ENCODE measurements around the gene HDAC1.

The HDAC1 gene

DNA sequence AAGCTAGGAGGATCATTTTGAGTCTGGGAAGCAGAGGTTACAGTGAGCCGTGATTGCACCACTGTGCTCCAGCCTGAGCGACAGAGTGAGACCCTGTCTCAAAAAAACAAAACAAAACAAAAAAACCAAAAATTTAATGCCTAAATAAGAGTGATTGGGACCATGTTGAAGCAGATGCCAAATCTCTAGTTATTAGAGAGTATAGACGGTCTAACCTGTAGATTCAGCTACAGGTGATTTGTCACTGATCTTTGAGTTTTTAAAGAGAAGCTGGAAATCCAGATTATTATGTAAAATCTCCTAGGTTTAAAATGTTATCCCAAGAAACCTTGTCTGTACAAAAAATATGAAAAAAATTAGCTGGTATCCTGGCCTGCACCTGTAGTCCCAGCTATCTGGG is 11.5 kb downstream of the HDAC1 start:
- Mint-ChIP-seq H3K4me1 (peaks cover 59% of the 10 kb centered on the region), H3K27me3 (no peaks in the 10 kb centered on the region), H3K36me3 (peaks cover 70% of the 10 kb centered on the region), H3K27ac (no peak overlapping the region), H3K9me3 (peaks cover 3% of the 10 kb centered on the region), H3K4me3 (no peak overlapping the region)
- ATAC-seq: no peak

DNA sequence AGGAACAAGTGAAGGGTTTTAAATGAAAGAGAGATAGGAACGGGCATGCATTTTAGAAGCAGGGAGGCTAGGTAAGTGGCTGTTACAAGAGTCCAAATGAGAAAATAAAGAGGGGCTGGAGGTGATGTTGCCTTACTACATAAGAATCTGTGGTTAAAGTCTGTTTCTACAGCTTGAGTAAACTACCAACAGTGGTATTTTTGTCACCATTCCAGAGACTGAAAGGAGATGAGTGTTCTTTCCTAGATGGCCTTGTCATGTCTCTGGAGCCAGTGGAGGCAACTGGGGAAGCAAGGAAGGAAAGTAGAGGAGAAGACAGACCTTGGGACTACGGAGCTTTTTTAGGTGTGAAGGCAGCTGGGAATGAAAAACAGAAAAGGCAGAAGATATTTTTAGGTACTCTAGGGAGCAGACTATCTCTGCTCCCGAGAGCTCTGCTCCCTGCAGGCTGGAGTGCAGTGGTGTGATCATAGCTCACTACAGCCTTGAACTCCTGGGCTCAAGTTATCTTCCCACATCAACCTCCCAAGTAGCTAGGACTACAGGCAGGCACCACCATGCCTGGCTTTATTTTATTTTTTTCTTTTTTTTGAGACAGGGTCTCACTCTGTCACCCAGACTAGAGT is 12.2 kb downstream of the HDAC1 start:
- Mint-ChIP-seq H3K27ac (peak overlapping the region; percentile 15), H3K9me3 (peaks cover 3% of the 10 kb centered on the region), H3K4me3 (no peak overlapping the region), H3K36me3 (peaks cover 73% of the 10 kb centered on the region), H3K4me1 (peaks cover 65% of the 10 kb centered on the region), H3K27me3 (no peaks in the 10 kb centered on the region)
- no peak for ATAC-seq

DNA sequence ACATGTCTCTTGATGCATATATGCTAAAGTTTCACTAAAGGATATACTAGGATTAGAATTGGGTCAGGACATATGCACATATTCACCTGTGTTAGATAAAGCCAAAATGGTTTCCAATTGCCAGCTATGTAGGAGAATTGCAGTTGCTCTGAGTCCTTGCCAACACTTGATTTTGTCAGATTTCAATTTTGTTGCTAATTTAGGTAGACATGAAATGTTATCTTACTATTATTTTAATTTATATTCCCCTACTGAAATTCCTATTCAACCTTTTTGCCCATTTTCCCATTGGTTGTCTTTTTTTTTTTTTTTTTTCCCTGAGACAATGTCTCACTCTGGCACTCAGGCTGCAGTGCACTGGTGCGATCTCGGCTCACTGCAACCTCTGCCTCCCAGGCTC is 13.4 kb downstream of the HDAC1 start:
- Mint-ChIP-seq H3K36me3 (peaks cover 76% of the 10 kb centered on the region), H3K27ac (peak overlapping the region; percentile 55), H3K4me1 (peaks cover 65% of the 10 kb centered on the region), H3K27me3 (no peaks in the 10 kb centered on the region), H3K9me3 (peaks cover 3% of the 10 kb centered on the region), H3K4me3 (no peak overlapping the region)
- ATAC-seq: no peak

DNA sequence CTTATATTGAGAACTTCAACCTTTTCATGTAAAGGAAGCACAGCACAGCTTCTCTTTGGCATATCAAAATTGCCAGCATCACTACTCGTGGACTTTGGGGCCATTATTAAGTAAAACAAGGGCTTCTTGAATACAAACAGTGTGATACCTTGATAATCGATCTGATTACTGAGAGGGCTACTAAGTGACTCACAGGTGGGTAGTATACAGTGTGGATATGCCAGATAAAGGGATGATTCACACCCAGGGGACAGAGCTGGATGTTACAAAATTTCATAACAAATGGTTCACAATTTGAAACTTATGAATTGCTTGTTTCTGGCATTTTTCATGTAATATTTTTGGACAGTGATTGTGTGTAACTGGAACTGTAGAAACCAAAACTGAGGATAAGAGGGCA is 15.4 kb downstream of the HDAC1 start:
- Mint-ChIP-seq H3K36me3 (peaks cover 67% of the 10 kb centered on the region), H3K27ac (peak overlapping the region; percentile 72), H3K9me3 (peaks cover 3% of the 10 kb centered on the region), H3K4me1 (peaks cover 73% of the 10 kb centered on the region), H3K4me3 (no peak overlapping the region), H3K27me3 (no peaks in the 10 kb centered on the region)
- no peak for ATAC-seq

DNA sequence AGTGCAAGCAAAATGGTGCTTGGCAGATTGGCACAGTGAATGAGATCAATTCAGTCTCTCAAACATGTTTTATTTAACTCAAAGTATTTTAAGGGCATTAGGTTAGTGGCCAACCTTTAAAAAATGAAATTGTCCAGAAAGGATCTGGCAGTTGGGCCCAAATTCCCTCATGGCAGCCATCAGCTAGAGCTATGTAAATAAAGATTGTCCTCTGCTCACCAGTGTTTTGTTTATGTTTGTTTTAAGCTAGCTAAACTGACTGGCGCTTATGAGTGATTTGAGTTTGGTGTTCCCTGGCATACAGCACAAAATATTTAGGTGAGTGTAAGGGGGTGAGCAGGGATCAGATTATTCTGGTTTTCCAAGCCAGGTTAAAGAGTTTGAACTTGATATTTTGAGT is 18.1 kb downstream of the HDAC1 start:
- Mint-ChIP-seq H3K36me3 (peaks cover 63% of the 10 kb centered on the region), H3K27me3 (no peaks in the 10 kb centered on the region), H3K27ac (peak overlapping the region; percentile 72), H3K9me3 (no peaks in the 10 kb centered on the region), H3K4me3 (no peak overlapping the region), H3K4me1 (peaks cover 71% of the 10 kb centered on the region)
- ATAC-seq: no peak

DNA sequence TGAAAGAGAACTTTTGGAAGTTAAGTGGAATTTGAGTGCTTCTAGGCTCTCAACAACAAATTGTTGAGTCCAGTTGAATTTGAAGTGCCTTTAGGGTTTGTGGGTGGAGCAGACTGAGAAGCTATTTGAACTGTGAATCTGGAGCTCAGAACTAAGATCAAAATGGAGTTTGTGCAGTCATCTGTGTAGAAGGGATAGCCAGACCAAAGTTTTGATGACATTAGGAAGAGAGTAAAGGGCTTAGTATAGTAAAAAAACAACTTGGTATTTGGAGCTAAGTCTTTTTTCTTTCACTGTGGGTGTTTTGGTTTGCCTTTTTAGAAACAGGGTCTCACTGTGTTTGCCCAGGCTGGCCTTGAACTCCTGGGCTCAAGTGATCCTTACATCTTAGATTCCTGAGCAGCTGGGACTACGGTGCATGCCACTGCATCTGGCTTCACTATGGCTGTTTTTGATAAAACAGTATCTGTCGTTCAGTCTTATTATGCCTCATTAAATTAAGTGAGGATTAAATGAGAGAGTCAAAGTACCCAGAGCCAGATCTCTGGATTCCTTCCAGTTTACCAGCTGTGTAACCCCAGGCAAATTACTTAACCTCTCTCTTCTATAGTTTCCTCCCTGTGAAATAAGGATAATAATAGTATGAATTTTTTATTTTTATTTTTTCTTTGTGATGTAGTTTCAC is 20.0 kb downstream of the HDAC1 start:
- Mint-ChIP-seq H3K27ac (peak overlapping the region; percentile 72), H3K4me3 (no peak overlapping the region)
- ATAC-seq: no peak

DNA sequence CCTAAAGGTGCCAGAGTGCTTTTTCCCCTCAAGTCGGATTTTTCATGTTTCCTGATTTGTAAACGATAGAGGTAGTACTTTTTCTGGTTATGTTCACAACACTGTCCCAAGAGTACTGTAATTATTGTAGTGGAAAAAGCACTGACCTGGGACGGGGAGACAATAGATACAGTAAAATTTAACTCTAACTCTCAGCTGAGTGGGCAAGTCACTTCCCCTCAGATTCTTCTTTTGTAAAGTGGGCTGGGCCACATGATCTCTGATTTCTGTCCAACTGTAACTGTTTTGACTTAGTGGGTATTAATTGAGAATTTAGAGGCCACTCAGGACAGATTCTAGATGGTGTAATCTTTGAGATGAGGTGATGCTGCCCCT is 25.0 kb downstream of the HDAC1 start:
- H3K27ac Mint-ChIP-seq: peak overlapping the region; percentile 94
- no peaks in the 10 kb centered on the region for H3K9me3 Mint-ChIP-seq
- H3K27me3 Mint-ChIP-seq: no peaks in the 10 kb centered on the region
- peak overlapping the region; percentile 75 for H3K4me3 Mint-ChIP-seq
- peak; percentile 92 for ATAC-seq
- H3K4me1 Mint-ChIP-seq: peaks cover 51% of the 10 kb centered on the region
- H3K36me3 Mint-ChIP-seq: peaks cover 30% of the 10 kb centered on the region

More for the DNA sequence above, 20.0 kb downstream of the HDAC1 start:
- Mint-ChIP-seq H3K4me1 (peaks cover 71% of the 10 kb centered on the region), H3K27me3 (no peaks in the 10 kb centered on the region), H3K36me3 (peaks cover 50% of the 10 kb centered on the region), H3K9me3 (no peaks in the 10 kb centered on the region)

DNA sequence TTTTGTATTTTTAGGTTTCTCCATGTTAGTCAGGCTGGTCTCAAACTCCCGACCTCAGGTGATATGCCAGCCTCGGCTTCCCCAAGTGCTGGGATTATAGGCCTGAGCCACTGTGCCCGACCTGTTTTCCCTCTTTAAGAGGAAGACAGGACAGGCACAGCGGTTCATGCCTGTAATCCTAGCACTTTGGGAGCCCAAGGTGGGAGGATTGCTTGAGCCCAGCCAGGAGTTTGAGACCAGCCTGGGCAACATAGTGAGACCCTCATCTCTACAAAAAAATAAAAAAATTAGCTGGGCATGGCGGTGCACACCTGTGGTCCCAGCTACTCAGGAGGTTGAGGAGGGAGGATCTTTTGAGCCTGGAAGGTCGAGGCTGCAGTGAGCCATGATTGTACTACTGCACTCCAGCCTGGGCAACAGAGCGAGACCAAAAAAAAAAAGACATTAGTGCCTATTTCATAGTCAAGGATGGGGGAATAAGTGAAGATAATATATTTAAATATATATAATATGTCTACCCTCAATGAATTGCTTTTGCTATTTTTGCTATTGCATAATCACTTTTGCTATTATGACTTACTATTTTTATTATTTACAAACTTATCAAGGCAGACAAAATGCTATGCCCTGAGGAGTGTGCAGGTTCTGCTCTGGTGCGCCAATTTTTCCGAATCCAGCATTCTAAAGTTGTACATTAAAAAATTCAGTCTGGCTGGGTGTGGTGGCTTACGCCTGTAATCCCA is 26.4 kb downstream of the HDAC1 start:
- peaks cover 62% of the 10 kb centered on the region for H3K4me1 Mint-ChIP-seq
- no peak overlapping the region for H3K4me3 Mint-ChIP-seq
- no peaks in the 10 kb centered on the region for H3K9me3 Mint-ChIP-seq
- H3K27ac Mint-ChIP-seq: peak overlapping the region; percentile 94
- no peaks in the 10 kb centered on the region for H3K27me3 Mint-ChIP-seq
- no peak for ATAC-seq
- H3K36me3 Mint-ChIP-seq: peaks cover 25% of the 10 kb centered on the region

DNA sequence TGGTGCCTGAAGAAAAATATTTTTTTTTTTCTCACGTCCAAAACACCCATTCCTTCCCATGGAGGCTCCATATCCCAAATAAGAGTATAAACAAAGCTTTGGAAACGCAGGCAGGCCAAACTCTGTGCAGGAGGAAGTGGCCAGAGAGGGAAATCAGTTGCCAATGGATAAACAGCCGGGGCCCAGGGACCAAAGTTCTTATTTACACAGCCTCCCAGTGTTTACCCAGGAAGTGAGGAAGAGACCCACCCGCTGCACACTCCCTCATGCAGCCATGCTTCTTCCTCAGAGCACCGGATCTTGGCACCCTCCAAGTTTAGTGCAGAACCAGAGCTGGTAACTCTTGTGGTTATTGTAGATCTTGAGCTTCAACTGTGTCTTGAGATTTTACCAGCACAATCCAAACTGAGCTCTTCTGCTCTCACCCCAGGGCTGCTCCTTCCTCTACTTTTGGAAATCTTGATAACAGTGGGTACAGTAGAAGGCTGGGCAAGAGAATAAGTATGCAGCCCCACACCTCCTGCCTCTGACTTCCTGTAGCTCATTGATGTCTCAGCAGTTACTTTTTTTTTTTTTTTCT is 29.9 kb downstream of the HDAC1 start:
- Mint-ChIP-seq H3K4me1 (peaks cover 55% of the 10 kb centered on the region), H3K27me3 (no peaks in the 10 kb centered on the region), H3K36me3 (peaks cover 25% of the 10 kb centered on the region), H3K27ac (peak overlapping the region; percentile 86), H3K9me3 (no peaks in the 10 kb centered on the region), H3K4me3 (peak overlapping the region; percentile 46)
- peak; percentile 55 for ATAC-seq

DNA sequence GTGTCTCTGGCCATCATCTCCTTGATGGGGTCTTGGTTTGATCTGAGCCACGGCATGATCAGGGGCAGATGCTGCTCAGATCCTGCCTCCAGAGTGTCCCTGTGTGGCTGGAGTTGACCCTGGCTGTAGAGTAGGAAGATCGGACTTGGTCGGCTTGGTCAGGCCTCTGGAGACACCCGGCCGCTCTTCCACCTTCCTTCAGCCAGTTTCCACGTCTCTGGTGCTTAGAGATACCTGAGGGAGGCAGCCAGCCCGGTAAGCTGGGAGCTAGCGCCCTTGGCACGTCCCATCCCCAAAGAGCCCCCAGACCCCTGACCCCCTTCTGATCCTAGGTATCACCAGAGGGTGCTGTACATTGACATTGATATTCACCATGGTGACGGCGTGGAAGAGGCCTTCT is 35.3 kb downstream of the HDAC1 start:
- ATAC-seq: no peak
- H3K4me1 Mint-ChIP-seq: peaks cover 46% of the 10 kb centered on the region
- H3K36me3 Mint-ChIP-seq: peaks cover 51% of the 10 kb centered on the region
- no peaks in the 10 kb centered on the region for H3K9me3 Mint-ChIP-seq
- H3K4me3 Mint-ChIP-seq: no peak overlapping the region
- H3K27ac Mint-ChIP-seq: no peak overlapping the region
- no peaks in the 10 kb centered on the region for H3K27me3 Mint-ChIP-seq

DNA sequence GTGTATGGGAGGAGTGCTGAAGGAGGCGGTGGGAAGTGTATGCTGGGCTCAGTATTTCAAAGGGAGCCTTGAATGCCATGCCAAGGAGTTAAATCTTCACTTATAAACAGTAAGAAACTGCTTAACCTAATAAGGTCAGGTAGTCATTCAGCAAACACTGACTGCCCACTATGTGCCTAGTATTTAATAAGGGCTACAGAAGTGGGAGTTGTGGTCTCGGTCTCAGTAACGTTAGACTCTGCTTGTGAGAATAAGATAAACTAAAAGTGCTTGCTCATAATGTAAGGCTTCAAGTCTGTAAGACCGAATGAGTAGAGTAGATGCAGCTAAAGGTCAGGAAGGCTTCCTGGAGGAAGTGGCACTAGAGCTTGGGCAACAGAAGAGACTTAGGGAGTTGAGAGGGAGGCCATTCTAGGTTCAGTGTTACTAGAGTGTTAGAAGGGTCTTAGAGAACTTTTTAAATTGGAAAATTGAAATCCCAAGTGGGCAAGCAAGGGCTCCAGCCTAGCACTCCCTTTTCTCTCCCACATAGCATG is 38.1 kb downstream of the HDAC1 start:
- H3K4me3 Mint-ChIP-seq: no peak overlapping the region
- peaks cover 46% of the 10 kb centered on the region for H3K4me1 Mint-ChIP-seq
- no peaks in the 10 kb centered on the region for H3K27me3 Mint-ChIP-seq
- H3K36me3 Mint-ChIP-seq: peaks cover 55% of the 10 kb centered on the region
- H3K27ac Mint-ChIP-seq: peak overlapping the region; percentile 45
- ATAC-seq: peak; percentile 10
- H3K9me3 Mint-ChIP-seq: no peaks in the 10 kb centered on the region

DNA sequence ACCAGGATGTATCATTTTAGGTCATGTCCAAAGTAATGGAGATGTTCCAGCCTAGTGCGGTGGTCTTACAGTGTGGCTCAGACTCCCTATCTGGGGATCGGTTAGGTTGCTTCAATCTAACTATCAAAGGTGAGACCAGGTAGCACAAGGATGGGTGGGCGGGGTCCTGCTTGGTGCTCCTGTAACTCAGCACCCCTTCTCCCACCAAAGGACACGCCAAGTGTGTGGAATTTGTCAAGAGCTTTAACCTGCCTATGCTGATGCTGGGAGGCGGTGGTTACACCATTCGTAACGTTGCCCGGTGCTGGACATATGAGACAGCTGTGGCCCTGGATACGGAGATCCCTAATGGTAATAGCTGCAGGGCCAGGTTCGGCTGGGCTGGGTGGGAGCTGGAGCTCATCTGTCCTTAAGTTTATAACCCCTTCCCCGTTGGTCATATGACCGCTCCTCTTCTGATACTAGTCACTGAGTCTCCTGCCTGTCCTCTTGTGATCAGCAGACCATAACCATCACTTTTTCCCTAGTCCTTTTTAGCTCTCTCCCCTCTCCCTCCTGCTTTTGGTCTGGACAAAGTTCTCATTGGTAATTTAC is 38.8 kb downstream of the HDAC1 start:
- Mint-ChIP-seq H3K27ac (peak overlapping the region; percentile 45), H3K4me1 (peaks cover 48% of the 10 kb centered on the region), H3K27me3 (no peaks in the 10 kb centered on the region), H3K9me3 (no peaks in the 10 kb centered on the region), H3K36me3 (peaks cover 48% of the 10 kb centered on the region), H3K4me3 (no peak overlapping the region)
- ATAC-seq: no peak

DNA sequence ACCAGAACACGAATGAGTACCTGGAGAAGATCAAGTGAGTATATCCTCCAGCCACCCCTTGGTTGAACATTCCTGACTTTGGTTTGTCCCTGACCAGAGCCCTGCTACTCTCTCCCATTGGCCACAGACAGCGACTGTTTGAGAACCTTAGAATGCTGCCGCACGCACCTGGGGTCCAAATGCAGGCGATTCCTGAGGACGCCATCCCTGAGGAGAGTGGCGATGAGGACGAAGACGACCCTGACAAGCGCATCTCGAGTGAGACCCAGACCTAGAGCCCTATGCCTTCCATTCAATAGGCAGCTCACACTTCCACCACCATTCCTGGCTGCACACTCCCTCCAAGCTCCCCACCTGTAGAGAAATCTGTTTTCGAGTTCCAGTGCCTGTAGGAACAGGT is 39.7 kb downstream of the HDAC1 start:
- peak overlapping the region; percentile 40 for H3K27ac Mint-ChIP-seq
- no peaks in the 10 kb centered on the region for H3K9me3 Mint-ChIP-seq
- no peaks in the 10 kb centered on the region for H3K27me3 Mint-ChIP-seq
- H3K36me3 Mint-ChIP-seq: peaks cover 47% of the 10 kb centered on the region
- H3K4me1 Mint-ChIP-seq: peaks cover 49% of the 10 kb centered on the region
- H3K4me3 Mint-ChIP-seq: no peak overlapping the region
- ATAC-seq: no peak

DNA sequence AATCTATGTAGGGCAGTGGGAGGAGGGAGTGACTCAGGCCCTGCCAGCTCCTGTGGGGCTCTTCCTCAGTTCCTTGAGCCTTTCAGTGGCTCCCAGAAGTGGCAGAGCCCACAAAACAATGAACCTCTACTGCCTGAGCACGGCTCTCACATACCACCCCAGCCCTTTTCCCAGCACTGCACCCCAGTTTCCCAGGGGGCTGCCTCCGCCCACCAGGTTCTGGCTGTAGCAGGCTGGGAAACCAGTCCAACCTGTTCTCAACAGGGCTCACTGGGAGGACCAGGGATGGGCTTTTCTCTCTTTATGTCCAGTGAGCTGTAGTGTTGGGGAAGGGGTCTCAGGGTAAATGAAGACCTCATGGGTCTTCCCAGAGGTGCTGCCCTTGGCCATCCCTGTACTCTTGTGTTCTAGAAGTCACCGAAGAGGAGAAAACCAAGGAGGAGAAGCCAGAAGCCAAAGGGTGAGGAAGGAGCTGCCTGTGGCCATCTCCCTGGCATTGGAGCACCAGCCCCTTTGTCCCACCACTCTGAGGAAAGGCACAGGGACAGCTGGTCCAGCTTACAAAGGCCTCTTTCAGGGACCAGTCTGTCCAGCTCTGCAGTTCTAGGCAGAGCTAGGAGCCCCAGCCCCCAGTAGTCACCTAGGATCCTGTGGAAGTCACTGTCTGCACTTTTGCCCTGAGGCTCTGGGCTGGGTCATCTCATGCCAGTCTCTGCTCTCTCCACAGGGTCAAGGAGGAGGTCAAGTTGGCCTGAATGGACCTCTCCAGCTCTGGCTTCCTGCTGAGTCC is 40.6 kb downstream of the HDAC1 start:
- ATAC-seq: no peak
- Mint-ChIP-seq H3K9me3 (no peaks in the 10 kb centered on the region), H3K4me3 (no peak overlapping the region), H3K27ac (peak overlapping the region; percentile 40), H3K36me3 (peaks cover 47% of the 10 kb centered on the region), H3K27me3 (no peaks in the 10 kb centered on the region), H3K4me1 (peaks cover 58% of the 10 kb centered on the region)
